Activated B cell treated with CpG ODN at 0.5 μM for 24 hours (primary cell): Measurements from ENCODE around the gene ASAP2. TPM values are rescaled to one million over a fixed set of nuclear protein-coding genes. Genes with fewer than 3 reads are reported as not detected.

Source experiments
- ATAC-seq: fragments of 200-7000 bp; cut with Tn5 transposase; one replicate; pipeline ENCODE4 v1.10.0; 2021; ENCODE audit warnings: low read depth, mild to moderate bottlenecking, moderate library complexity
- CTCF ChIA-PET: fragments of 350-600 bp; sonication (Branson Sonifier 250); formaldehyde crosslinking; loops from one replicate; lab custom pipeline; 2021; ENCODE audit warnings: antibody characterized with exemption; lab: Charles Lee
- POLR2A ChIA-PET: fragments of 350-600 bp; sonication (Branson Sonifier 250); formaldehyde crosslinking; loops from one replicate; lab custom pipeline; 2021; ENCODE audit warnings: antibody characterized with exemption; lab: Charles Lee
- DNase-seq: peaks from one replicate; pipeline ENCODE4 v3.0.0; 2022
- H3K27ac Mint-ChIP-seq: one replicate; pipeline ENCODE4 v1.8.0; 2020; ENCODE audit warnings: mixed read lengths
- H3K27me3 Mint-ChIP-seq: one replicate; pipeline ENCODE4 v1.8.0; 2021; ENCODE audit warnings: mixed read lengths
- H3K36me3 Mint-ChIP-seq: one replicate; pipeline ENCODE4 v1.8.0; 2021; ENCODE audit warnings: low read depth, mixed read lengths
- H3K4me1 Mint-ChIP-seq: one replicate; pipeline ENCODE4 v1.8.0; 2021; ENCODE audit warnings: mixed read lengths
- H3K4me3 Mint-ChIP-seq: one replicate; pipeline ENCODE4 v1.8.0; 2020; ENCODE audit warnings: mild to moderate bottlenecking, mixed read lengths
- H3K9me3 Mint-ChIP-seq: one replicate; pipeline ENCODE4 v1.8.0; 2020; ENCODE audit warnings: mixed read lengths
- intact Hi-C: fragments of 100-400 bp; cut with micrococcal nuclease; formaldehyde crosslinking; loops from one replicate; pipeline ENCODE4 v1.15.1; 2024
- total RNA-seq: library from RNA; stranded (reverse); gene quantifications from 2 replicates; pipeline ENCODE4 v1.2.3, GENCODE V29; 2022
- TF ChIP-seq, protein P1 (sequence below): fragments of 200-600 bp; IDR thresholded peaks from one replicate; pipeline ENCODE4 v1.8.0; 2022; ENCODE audit warnings: antibody characterized with exemption, mild to moderate bottlenecking

The ASAP2 gene
- total RNA-seq, 1 donor from 2014 or later, result not detected

DNA sequence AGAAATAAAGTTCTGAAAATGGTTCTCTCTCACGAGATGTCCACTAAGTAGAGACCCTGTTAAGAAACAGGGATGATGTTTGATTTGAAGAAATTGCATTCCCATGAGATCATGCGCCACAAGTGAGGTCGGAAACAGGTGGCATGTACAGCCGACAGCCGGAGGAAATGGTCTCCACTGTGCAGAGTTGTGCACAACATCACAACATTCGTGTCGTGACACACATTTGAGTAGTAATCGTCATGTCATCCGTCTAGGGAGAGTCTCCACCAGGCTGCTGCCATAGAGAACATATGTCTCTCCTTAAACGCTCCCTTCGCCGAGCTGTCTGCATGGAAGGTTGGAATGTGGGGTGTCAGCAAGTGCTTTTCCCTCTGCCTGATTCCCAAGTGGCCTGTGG lies 84.7 kb downstream of the ASAP2 start:
- POLR2A ChIA-PET, result no interaction called here

GRCh38 chr2:9291866-9292265 lies 85.3 kb downstream of the ASAP2 start:
- POLR2A ChIA-PET, result no interaction called here
- Mint-ChIP-seq H3K4me1 (no peaks in the 10 kb centered on the region), H3K27ac (no peak overlapping the region), H3K36me3 (no peaks in the 10 kb centered on the region), H3K9me3 (no peaks in the 10 kb centered on the region), H3K4me3 (no peak overlapping the region), H3K27me3 (peaks cover 11% of the 10 kb centered on the region)
- intact Hi-C loops, result no loop called here
- CTCF ChIA-PET, result no interaction called here
- DNase-seq, result no peak
- TF ChIP-seq, protein P1, sequence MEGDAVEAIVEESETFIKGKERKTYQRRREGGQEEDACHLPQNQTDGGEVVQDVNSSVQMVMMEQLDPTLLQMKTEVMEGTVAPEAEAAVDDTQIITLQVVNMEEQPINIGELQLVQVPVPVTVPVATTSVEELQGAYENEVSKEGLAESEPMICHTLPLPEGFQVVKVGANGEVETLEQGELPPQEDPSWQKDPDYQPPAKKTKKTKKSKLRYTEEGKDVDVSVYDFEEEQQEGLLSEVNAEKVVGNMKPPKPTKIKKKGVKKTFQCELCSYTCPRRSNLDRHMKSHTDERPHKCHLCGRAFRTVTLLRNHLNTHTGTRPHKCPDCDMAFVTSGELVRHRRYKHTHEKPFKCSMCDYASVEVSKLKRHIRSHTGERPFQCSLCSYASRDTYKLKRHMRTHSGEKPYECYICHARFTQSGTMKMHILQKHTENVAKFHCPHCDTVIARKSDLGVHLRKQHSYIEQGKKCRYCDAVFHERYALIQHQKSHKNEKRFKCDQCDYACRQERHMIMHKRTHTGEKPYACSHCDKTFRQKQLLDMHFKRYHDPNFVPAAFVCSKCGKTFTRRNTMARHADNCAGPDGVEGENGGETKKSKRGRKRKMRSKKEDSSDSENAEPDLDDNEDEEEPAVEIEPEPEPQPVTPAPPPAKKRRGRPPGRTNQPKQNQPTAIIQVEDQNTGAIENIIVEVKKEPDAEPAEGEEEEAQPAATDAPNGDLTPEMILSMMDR, result no peak
- no peak for ATAC-seq

More for the DNA sequence above, 84.7 kb downstream of the ASAP2 start:
- Mint-ChIP-seq H3K4me3 (no peak overlapping the region), H3K9me3 (no peaks in the 10 kb centered on the region), H3K4me1 (no peaks in the 10 kb centered on the region), H3K36me3 (no peaks in the 10 kb centered on the region), H3K27me3 (peaks cover 11% of the 10 kb centered on the region), H3K27ac (no peak overlapping the region)
- CTCF ChIA-PET, result no interaction called here
- DNase-seq (no peak), ATAC-seq (no peak)
- intact Hi-C loops, result no loop called here
- TF ChIP-seq, protein P1, result no peak

DNA sequence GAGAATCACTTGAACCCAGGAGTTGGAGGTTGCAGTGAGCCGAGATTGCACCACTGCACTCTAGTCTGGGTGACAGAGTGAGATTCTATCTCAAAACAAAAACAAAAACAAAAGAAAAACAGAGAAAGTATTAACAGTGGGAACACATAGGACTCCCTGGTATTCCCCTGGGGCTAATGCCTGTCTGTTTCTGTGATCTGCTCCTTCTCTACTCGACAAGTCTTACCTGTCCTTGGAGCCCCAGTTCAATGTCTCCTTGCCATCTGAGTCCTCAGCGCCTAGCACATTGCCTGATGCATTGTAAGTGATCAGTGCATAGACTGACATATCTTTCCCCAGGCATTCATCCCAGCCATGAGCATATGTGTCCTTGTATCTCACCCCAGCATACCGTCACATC lies 85.8 kb downstream of the ASAP2 start:
- Mint-ChIP-seq H3K4me1 (no peaks in the 10 kb centered on the region), H3K9me3 (no peaks in the 10 kb centered on the region), H3K4me3 (no peak overlapping the region), H3K27ac (no peak overlapping the region), H3K36me3 (no peaks in the 10 kb centered on the region), H3K27me3 (peaks cover 9% of the 10 kb centered on the region)
- TF ChIP-seq, protein P1, result no peak
- no peak for DNase-seq
- POLR2A ChIA-PET, result no interaction called here
- no peak for ATAC-seq
- intact Hi-C loops, result no loop called here
- CTCF ChIA-PET, result no interaction called here

- ATAC-seq, result no peak
- H3K27ac Mint-ChIP-seq, result no peak overlapping the region
- H3K9me3 Mint-ChIP-seq, result no peaks in the 10 kb centered on the region
- no peak overlapping the region for H3K4me3 Mint-ChIP-seq
- peaks cover 6% of the 10 kb centered on the region for H3K27me3 Mint-ChIP-seq
- ChIA-PET POLR2A (no interaction called here), CTCF (no interaction called here)
- no peaks in the 10 kb centered on the region for H3K4me1 Mint-ChIP-seq
- intact Hi-C loops, result no loop called here
- no peaks in the 10 kb centered on the region for H3K36me3 Mint-ChIP-seq
- TF ChIP-seq, protein P1, result no peak
- no peak for DNase-seq
Measured at GRCh38 chr2:9294764-9295163, 88.2 kb downstream of the ASAP2 start.

DNA sequence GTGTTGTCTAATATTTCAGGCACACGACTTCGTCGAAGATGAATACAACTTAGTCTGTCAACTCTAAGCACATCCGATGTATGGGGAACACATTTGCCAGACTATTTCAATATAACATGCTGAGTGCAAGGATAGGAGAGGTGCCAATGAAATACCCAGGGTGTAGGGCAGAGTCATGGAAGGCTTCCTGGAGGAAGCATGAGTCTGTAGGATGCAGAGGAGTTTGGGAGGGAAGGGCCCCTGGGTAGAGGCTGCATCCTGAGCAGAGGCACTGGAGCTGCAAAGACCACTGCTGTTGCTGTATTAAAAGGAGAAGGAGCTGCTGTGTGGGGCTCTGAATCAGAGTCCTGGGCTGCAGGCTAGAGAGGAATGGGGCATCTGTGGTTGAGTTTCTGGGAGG lies 89.9 kb downstream of the ASAP2 start:
- no peak for DNase-seq
- no peak for ATAC-seq
- Mint-ChIP-seq H3K4me1 (no peaks in the 10 kb centered on the region), H3K4me3 (no peak overlapping the region), H3K27ac (no peak overlapping the region), H3K36me3 (no peaks in the 10 kb centered on the region), H3K9me3 (no peaks in the 10 kb centered on the region), H3K27me3 (peaks cover 3% of the 10 kb centered on the region)
- CTCF ChIA-PET, result no interaction called here
- intact Hi-C loops, result no loop called here
- TF ChIP-seq, protein P1, result no peak
- POLR2A ChIA-PET, result no interaction called here
